ENCODE measurements around the gene THSD4. TPM values are rescaled to one million over a fixed set of nuclear protein-coding genes. Genes with fewer than 3 reads are reported as not detected.

Gene THSD4
- total RNA-seq, 1 donor from 2014 or later = 66.8 TPM

DNA sequence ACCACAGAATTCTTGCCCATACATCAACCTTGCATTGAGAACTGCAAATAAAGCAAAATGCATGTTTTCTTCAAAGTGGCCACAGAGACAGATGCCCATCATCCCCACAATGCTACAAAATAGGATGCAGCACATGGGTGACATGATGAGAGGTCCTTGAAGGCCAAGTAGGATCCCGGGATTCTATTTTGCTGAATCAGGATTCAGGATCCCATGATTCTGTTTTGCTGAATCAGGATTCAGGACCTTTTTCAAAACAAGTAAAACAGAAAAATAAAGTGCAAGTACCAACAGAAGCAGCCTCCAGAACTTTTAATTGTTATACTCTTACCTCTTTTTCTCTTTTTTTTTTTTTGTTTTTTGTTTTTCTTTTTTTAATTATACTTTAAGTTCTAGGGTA, 453.0 kb downstream of the THSD4 start:
- Histone ChIP-seq H3K9me3 (no peaks in the 10 kb centered on the region), H3K4me3 (no peak overlapping the region), H3K36me3 (no peaks in the 10 kb centered on the region), H3K27ac (no peak overlapping the region), H3K27me3 (no peaks in the 10 kb centered on the region), H3K4me1 (peaks cover 39% of the 10 kb centered on the region)
- DNase-seq (ENCODE audit: extremely low spot score in 2 of 2) = no peak
- no peak for TF ChIP-seq POLR2A (IDR thresholded peaks at IDR 0.05)
- intact Hi-C loops (cut with DNase I) = no loop called here

GRCh38 chr15:71570736-71571135, 455.5 kb downstream of the THSD4 start:
- intact Hi-C loops (cut with DNase I) = no loop called here
- H3K4me1 ChIP-seq = peaks cover 30% of the 10 kb centered on the region
- no peak overlapping the region for H3K4me3 ChIP-seq
- no peaks in the 10 kb centered on the region for H3K9me3 ChIP-seq
- H3K27ac ChIP-seq = peak overlapping the region; percentile 36
- TF ChIP-seq POLR2A (IDR thresholded peaks at IDR 0.05) (no peak), CTCF (IDR thresholded peaks at IDR 0.05) (no peak), POLR2AphosphoS5 (IDR thresholded peaks at IDR 0.05; ENCODE audit: insufficient read depth in 1 of 2, low read depth in 1 of 2) (no peak)
- no peaks in the 10 kb centered on the region for H3K36me3 ChIP-seq
- no peak for DNase-seq (ENCODE audit: extremely low spot score in 2 of 2)
- H3K27me3 ChIP-seq = no peaks in the 10 kb centered on the region

DNA sequence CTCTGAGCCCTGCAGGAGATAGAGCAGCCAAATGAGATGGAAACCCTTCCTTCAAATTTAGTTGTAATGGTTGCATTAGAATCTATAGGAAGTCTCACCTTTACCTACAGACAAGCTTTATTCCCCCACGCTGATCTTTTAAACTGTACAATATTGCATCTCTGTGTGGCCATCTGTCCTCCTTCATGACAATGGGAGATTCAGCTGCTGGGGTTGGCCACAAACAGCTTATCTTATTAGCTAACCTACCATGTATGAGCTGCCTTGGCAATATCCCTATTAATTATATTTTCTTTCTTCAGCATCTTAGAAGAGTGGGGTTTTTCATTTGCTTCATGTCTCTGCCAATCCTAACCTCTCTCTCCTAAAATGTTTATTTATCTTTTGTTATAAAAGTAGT, 456.4 kb downstream of the THSD4 start:
- Histone ChIP-seq H3K27me3 (no peaks in the 10 kb centered on the region), H3K9me3 (no peaks in the 10 kb centered on the region), H3K4me3 (no peak overlapping the region), H3K27ac (peak overlapping the region; percentile 36), H3K36me3 (no peaks in the 10 kb centered on the region), H3K4me1 (peaks cover 31% of the 10 kb centered on the region)
- no peak for DNase-seq (ENCODE audit: extremely low spot score in 2 of 2)
- intact Hi-C loops (cut with DNase I) = no loop called here
- no peak for TF ChIP-seq POLR2A (IDR thresholded peaks at IDR 0.05)
- TF ChIP-seq POLR2AphosphoS5 (IDR thresholded peaks at IDR 0.05; ENCODE audit: insufficient read depth in 1 of 2, low read depth in 1 of 2) = no peak

DNA sequence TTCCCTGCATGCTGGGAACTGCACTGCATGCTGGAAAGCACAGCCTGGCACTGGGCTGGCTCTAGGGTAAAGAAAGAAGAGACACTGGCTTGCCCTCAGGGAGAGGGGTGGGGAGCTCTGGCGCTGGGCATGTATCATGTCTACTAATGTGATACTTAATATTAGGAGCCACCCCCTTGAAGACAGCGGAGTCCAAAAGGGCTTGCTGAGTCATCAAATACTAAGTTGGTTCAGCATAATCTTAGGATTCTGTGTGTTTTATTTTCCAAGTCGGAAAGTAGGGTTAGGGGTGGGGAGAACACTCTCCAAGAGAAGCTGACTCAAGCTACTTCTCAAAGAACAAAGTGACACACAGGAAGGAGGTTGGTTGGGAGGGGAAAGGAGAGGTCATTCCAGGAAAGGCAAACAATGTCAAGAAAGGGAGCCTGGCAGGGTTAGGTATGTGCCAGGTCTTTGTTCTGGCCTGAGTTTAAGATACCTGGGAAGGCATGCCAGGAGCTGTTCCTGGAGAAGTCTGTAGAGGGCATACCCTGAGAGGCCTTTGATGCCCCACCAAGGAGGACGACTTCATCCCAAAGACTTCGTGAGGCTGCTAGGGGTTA, 457.3 kb downstream of the THSD4 start:
- Histone ChIP-seq H3K9me3 (no peaks in the 10 kb centered on the region), H3K27ac (peak overlapping the region; percentile 37), H3K4me3 (no peak overlapping the region), H3K36me3 (no peaks in the 10 kb centered on the region), H3K4me1 (peaks cover 35% of the 10 kb centered on the region), H3K27me3 (no peaks in the 10 kb centered on the region)
- TF ChIP-seq POLR2A (IDR thresholded peaks at IDR 0.05) (no peak), POLR2AphosphoS5 (IDR thresholded peaks at IDR 0.05; ENCODE audit: insufficient read depth in 1 of 2, low read depth in 1 of 2) (peak in 1 of 2 donors; percentile 47), CTCF (IDR thresholded peaks at IDR 0.05) (no peak)
- intact Hi-C loops (cut with DNase I) = no loop called here
- no peak for DNase-seq (ENCODE audit: extremely low spot score in 2 of 2)

DNA sequence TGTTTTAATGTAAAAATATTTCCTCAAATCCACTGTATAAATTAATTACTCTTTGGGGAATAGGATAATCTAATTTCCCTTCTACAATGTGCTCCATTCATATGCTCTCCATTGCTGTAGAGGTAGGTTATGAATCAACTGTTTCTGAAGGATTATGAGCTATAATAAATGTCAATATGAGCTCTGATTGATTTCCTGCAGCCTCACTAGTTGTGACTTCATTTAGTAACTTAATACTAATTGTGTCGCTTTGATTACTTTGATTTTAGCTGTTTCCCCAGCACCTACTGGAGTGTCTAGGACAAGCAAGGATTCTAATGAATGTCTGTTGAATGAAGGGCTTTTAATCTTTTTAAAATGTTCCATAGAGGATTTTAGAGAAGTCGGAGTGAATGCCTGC, 458.3 kb downstream of the THSD4 start:
- DNase-seq (ENCODE audit: extremely low spot score in 2 of 2) = no peak
- Histone ChIP-seq H3K36me3 (no peaks in the 10 kb centered on the region), H3K27me3 (no peaks in the 10 kb centered on the region), H3K9me3 (no peaks in the 10 kb centered on the region), H3K4me3 (no peak overlapping the region), H3K27ac (no peak overlapping the region), H3K4me1 (peaks cover 35% of the 10 kb centered on the region)
- no peak for TF ChIP-seq POLR2AphosphoS5 (IDR thresholded peaks at IDR 0.05; ENCODE audit: insufficient read depth in 1 of 2, low read depth in 1 of 2)
- no peak for TF ChIP-seq CTCF (IDR thresholded peaks at IDR 0.05)
- intact Hi-C loops (cut with DNase I) = no loop called here

DNA sequence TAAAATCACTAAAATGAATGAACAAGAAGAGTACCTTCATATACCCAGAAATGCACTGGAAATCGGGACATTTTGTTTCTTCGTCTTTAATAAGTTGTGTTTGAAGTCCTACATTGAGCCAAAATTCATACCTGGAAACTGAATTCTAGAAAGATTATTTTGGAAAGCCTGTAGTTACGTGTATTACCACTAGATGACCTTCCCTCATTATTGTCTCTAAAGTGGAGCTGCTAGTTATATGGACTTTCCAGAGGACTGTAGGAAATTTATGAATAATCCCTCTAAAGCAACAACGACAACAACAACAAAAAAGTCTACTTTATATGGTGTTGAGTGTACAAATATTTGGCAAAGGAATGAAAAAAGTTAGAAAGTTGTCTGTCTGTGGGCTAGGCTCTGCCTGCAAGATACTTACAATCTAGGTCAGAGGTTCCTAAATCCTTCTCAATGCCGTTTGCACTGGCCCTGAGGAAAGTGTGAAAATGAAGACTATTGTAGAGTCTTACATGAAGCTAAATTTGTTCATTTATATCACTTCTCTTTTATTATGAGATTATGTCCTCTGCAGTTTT, 460.3 kb downstream of the THSD4 start:
- Histone ChIP-seq H3K27ac (no peak overlapping the region), H3K36me3 (no peaks in the 10 kb centered on the region), H3K9me3 (no peaks in the 10 kb centered on the region), H3K4me3 (no peak overlapping the region), H3K4me1 (peaks cover 30% of the 10 kb centered on the region), H3K27me3 (no peaks in the 10 kb centered on the region)
- intact Hi-C loops (cut with DNase I) = no loop called here
- no peak for DNase-seq (ENCODE audit: extremely low spot score in 2 of 2)
- TF ChIP-seq CTCF (IDR thresholded peaks at IDR 0.05) (peak in 1 of 3 experiments; percentile 26), POLR2A (IDR thresholded peaks at IDR 0.05) (no peak), POLR2AphosphoS5 (IDR thresholded peaks at IDR 0.05; ENCODE audit: insufficient read depth in 1 of 2, low read depth in 1 of 2) (no peak)
